Transverse colon (tissue), 4 donors: Measurements from ENCODE around the gene TSPAN3. TPM values are rescaled to one million over a fixed set of nuclear protein-coding genes. Genes with fewer than 3 reads are reported as not detected.

ENCODE experiments used
- DNase-seq: peaks from one replicate; pipeline ENCODE4 v3.0.0-alpha.2; 2019
- H3K27ac ChIP-seq, 4 donors: fragments of 200-600 bp; sonication (generic); 2 replicates each; pipeline ENCODE4 v1.5.1; 2016 to 2018; ENCODE audit warnings: inconsistent platforms in 4 of 4
- H3K27me3 ChIP-seq: fragments of 200-600 bp; sonication (generic); 2 replicates; pipeline ENCODE4 v1.5.1; 2017; ENCODE audit warnings: inconsistent platforms
- H3K36me3 ChIP-seq, 4 donors: fragments of 200-600 bp; sonication (generic); 2 replicates each; pipeline ENCODE4 v1.5.1; 2017 to 2019; ENCODE audit warnings: inconsistent platforms in 4 of 4
- H3K4me1 ChIP-seq, 4 donors: fragments of 200-600 bp; sonication (generic); 2 replicates each; pipeline ENCODE4 v1.5.1; 2017 to 2020; ENCODE audit warnings: inconsistent platforms in 4 of 4
- H3K4me3 ChIP-seq, 4 donors: fragments of 200-600 bp; sonication (generic); 1 replicate in 1 of 4; 2 replicates in 3 of 4; pipeline versions ENCODE4 v1.5.1 to v1.6.1; 2017 to 2019; ENCODE audit warnings: inconsistent platforms in 4 of 4
- H3K9me3 ChIP-seq, 2 donors: fragments of 200-600 bp; sonication (generic); 2 replicates each; pipeline ENCODE4 v1.5.1; 2017 to 2019; ENCODE audit warnings: inconsistent platforms in 2 of 2
- EP300 ChIP-seq: sonication (generic); formaldehyde crosslinking; IDR thresholded peaks from one replicate; pipeline ENCODE4 v1.6.1; 2017; ENCODE audit warnings: antibody characterized with exemption, low read depth
- POLR2A ChIP-seq: fragments of 450-650 bp; IDR thresholded peaks from one replicate; pipeline ENCODE4 v1.6.1; 2016; ENCODE audit warnings: antibody characterized with exemption, mild to moderate bottlenecking, moderate library complexity
- POLR2AphosphoS5 ChIP-seq, 3 donors: sonication (generic); formaldehyde crosslinking; IDR thresholded peaks; one replicate each; pipeline ENCODE4 v1.6.1; 2016; ENCODE audit warnings: antibody characterized with exemption in 3 of 3
- WGBS, 2 donors: methylation state at CpG; one replicate each; pipeline ENCODE4 v1.1.5; 2018; ENCODE audit warnings: low coverage in 1 of 2; 5-methylcytosine and 5-hydroxymethylcytosine counted together
- in situ Hi-C, 4 donors: fragments of 200-750 bp; cut with MboI; loops; one replicate each; pipeline versions ENCODE4 v1.15.0 to v1.15.1; 2017; ENCODE audit warnings: low sequenced_read_pairs in 3 of 4, low pct_ligation_motif_present in 1 of 4, low pct_unique_long_range_greater_than_20kb in 1 of 4
- intact Hi-C: fragments of 100-400 bp; cut with DNase I; formaldehyde crosslinking; loops from one replicate; pipeline ENCODE4 v1.15.1; 2023; ENCODE audit warnings: low total_unique reads
- total RNA-seq, 4 donors: library from RNA; depleted of rRNA; stranded (reverse); fragments of >200 nt; gene quantifications; one replicate each; pipeline ENCODE4 v1.1.0, GENCODE V29; 2016
- TF ChIP-seq, protein P1 (sequence below), 5 experiments: fragments of 200-600 bp in 3 of 5; fragments of 450-650 bp in 2 of 5; sonication (generic) in 3 of 5; IDR thresholded peaks; 1 replicate in 2 of 5; 2 replicates in 3 of 5; pipeline ENCODE4 v1.5.1; 2016 to 2017; ENCODE audit warnings: antibody characterized with exemption in 5 of 5, inconsistent platforms in 3 of 5, mild to moderate bottlenecking in 2 of 5, moderate library complexity in 1 of 5

The TSPAN3 gene
- total RNA-seq, 4 donors from 2014 or later = 365 to 1,069 (median 676) TPM

GRCh38 chr15:77107068-77107467 is 36.2 kb upstream of the TSPAN3 start:
- in situ Hi-C loops (loop anchor here in 1 of 4 donors (25.0 kb wide), 1 partner anchor 380 kb away; no protein-coding TSS in a partner anchor), intact Hi-C loops (loop anchor here (5.0 kb wide), 1 partner anchor 440 kb away; no protein-coding TSS in a partner anchor)
- H3K27me3 ChIP-seq = no peaks in the 10 kb centered on the region
- no peaks in the 10 kb centered on the region for H3K36me3 ChIP-seq
- TF ChIP-seq, protein P1, sequence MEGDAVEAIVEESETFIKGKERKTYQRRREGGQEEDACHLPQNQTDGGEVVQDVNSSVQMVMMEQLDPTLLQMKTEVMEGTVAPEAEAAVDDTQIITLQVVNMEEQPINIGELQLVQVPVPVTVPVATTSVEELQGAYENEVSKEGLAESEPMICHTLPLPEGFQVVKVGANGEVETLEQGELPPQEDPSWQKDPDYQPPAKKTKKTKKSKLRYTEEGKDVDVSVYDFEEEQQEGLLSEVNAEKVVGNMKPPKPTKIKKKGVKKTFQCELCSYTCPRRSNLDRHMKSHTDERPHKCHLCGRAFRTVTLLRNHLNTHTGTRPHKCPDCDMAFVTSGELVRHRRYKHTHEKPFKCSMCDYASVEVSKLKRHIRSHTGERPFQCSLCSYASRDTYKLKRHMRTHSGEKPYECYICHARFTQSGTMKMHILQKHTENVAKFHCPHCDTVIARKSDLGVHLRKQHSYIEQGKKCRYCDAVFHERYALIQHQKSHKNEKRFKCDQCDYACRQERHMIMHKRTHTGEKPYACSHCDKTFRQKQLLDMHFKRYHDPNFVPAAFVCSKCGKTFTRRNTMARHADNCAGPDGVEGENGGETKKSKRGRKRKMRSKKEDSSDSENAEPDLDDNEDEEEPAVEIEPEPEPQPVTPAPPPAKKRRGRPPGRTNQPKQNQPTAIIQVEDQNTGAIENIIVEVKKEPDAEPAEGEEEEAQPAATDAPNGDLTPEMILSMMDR (IDR thresholded peaks at IDR 0.05) = no peak
- TF ChIP-seq EP300 (no peak), POLR2AphosphoS5 (IDR thresholded peaks at IDR 0.05) (no peak), POLR2A (no peak)
- WGBS, 2 donors = 73% methylated on average over 2 of the region's 2 CpGs; no CpG with 5 or more reads in 1 of the 2 donors
- no peak overlapping the region for H3K27ac ChIP-seq
- H3K4me3 ChIP-seq = no peak overlapping the region
- no peaks in the 10 kb centered on the region for H3K9me3 ChIP-seq
- no peaks in the 10 kb centered on the region for H3K4me1 ChIP-seq
- DNase-seq = no peak

- no peak for DNase-seq
- Histone ChIP-seq H3K4me1 (no peaks in the 10 kb centered on the region), H3K27ac (no peak overlapping the region), H3K36me3 (no peaks in the 10 kb centered on the region), H3K27me3 (no peaks in the 10 kb centered on the region), H3K9me3 (no peaks in the 10 kb centered on the region), H3K4me3 (no peak overlapping the region)
- WGBS, 2 donors = 83 to 90% methylated on average over 1 to 3 of the region's 3 CpGs
- TF ChIP-seq POLR2A = no peak
- intact Hi-C loops = no loop called here
- in situ Hi-C loops = loop anchor here in 1 of 4 donors (25.0 kb wide), 1 partner anchor 383 kb away; no protein-coding TSS in a partner anchor
Observed at GRCh38 chr15:77104155-77104554, 33.2 kb upstream of the TSPAN3 start.

DNA sequence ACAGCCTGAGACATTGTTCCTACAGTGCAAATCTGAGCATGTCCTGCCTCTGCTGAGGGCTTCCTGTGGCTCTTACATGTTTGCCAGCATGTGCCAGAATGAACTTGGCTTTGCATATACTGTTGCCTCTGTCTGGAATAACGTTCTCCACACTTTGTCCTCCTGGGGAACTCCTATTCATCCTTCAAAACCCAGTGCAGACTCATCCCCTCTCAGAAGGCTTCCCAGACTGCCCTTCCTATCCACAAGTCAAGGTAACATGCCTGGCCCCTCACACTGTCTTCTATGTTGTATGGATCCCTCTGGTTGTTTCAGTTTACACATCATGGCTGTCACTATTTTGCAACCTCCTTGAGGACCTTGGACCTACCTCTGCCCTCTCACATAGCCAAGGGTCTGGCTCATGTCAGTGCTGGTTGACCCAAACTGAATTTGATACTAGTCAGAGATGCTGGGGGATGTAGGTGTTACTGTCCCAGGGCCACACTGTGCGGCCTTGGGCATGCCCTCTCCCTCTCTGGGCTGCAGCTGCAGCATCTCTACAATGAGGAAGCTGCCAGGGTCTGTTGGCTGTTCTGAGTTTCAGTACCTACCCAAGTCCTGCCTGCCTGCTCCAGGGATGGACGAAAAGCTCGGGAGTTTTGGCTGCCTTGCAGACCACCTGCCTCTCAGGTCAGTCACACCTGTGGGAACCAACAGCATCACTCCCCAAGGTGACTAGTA is 29.0 kb upstream of the TSPAN3 start:
- in situ Hi-C loops = loop anchor here in 1 of 4 donors (25.0 kb wide), 1 partner anchor 387 kb away; no protein-coding TSS in a partner anchor

GRCh38 chr15:77098572-77098971 is 27.7 kb upstream of the TSPAN3 start:
- TF ChIP-seq EP300 (no peak), POLR2A (no peak), POLR2AphosphoS5 (IDR thresholded peaks at IDR 0.05) (no peak)
- TF ChIP-seq, protein P1 (IDR thresholded peaks at IDR 0.05) = no peak
- DNase-seq = no peak
- 91% methylated on average over 1 of the region's 4 CpGs; no CpG with 5 or more reads in 1 of the 2 donors for WGBS, 2 donors
- Histone ChIP-seq H3K9me3 (no peaks in the 10 kb centered on the region), H3K36me3 (no peaks in the 10 kb centered on the region), H3K4me3 (no peak overlapping the region), H3K4me1 (no peaks in the 10 kb centered on the region), H3K27me3 (no peaks in the 10 kb centered on the region), H3K27ac (no peak overlapping the region)
- in situ Hi-C loops = no loop called here
- intact Hi-C loops = no loop called here

More for the DNA sequence above, 29.0 kb upstream of the TSPAN3 start:
- TF ChIP-seq, protein P1 (IDR thresholded peaks at IDR 0.05) = no peak
- TF ChIP-seq POLR2A (no peak), EP300 (no peak), POLR2AphosphoS5 (IDR thresholded peaks at IDR 0.05) (no peak)
- H3K36me3 ChIP-seq = no peaks in the 10 kb centered on the region
- no peaks in the 10 kb centered on the region for H3K9me3 ChIP-seq
- H3K27me3 ChIP-seq = no peaks in the 10 kb centered on the region
- WGBS, 2 donors = 71% methylated on average over 3 of the region's 4 CpGs; no CpG with 5 or more reads in 1 of the 2 donors
- DNase-seq = no peak
- intact Hi-C loops = no loop called here
- H3K4me1 ChIP-seq = no peaks in the 10 kb centered on the region
- no peak overlapping the region for H3K27ac ChIP-seq
- H3K4me3 ChIP-seq = no peak overlapping the region
